HFFc6 (cell line): Measurements from ENCODE around the gene CNTLN. TPM values are rescaled to one million over a fixed set of nuclear protein-coding genes. Genes with fewer than 3 reads are reported as not detected.

ENCODE experiments used
- DNase-seq: peaks from one replicate; pipeline ENCODE4 v3.0.0-alpha.2; 2018
- H3K27ac Mint-ChIP-seq: 2 replicates; pipeline ENCODE4 v1.8.0; 2020; ENCODE audit warnings: mild to moderate bottlenecking, mixed read lengths
- H3K27me3 Mint-ChIP-seq: 2 replicates; pipeline ENCODE4 v1.8.0; 2021; ENCODE audit warnings: mild to moderate bottlenecking, moderate library complexity, mixed read lengths; ENCODE audit not compliant: insufficient read depth
- H3K36me3 Mint-ChIP-seq: 2 replicates; pipeline ENCODE4 v1.8.0; 2021; ENCODE audit warnings: low read depth, mixed read lengths
- H3K4me1 Mint-ChIP-seq: 2 replicates; pipeline ENCODE4 v1.8.0; 2020; ENCODE audit warnings: low read depth, mixed read lengths
- H3K4me3 Mint-ChIP-seq: 2 replicates; pipeline ENCODE4 v1.8.0; 2020; ENCODE audit warnings: mild to moderate bottlenecking, moderate library complexity, mixed read lengths
- H3K9me3 Mint-ChIP-seq: 2 replicates; pipeline ENCODE4 v1.8.0; 2020; ENCODE audit warnings: mild to moderate bottlenecking, mixed read lengths
- CTCF ChIP-seq: fragments of 200-600 bp; sonication (generic); IDR thresholded peaks from 2 replicates; pipeline ENCODE4 v1.5.0; 2021; ENCODE audit warnings: antibody characterized with exemption, mild to moderate bottlenecking
- total RNA-seq, 6 experiments: library from RNA; stranded (reverse); fragmentation: NEBNext Ultra II Directional; extraction: Animal tissue kit (Norgen Biotek cat#: 25700); gene quantifications; 2 replicates in 1 of 6; 3 replicates in 5 of 6; pipeline ENCODE4 v1.2.3, GENCODE V29; 2021

Gene CNTLN
- total RNA-seq, 6 experiments from 2014 or later = 4.9 to 9.0 (median 8.6) TPM

- Mint-ChIP-seq H3K4me3 (no peak overlapping the region), H3K4me1 (no peaks in the 10 kb centered on the region), H3K36me3 (no peaks in the 10 kb centered on the region), H3K9me3 (no peaks in the 10 kb centered on the region), H3K27me3 (no peaks in the 10 kb centered on the region), H3K27ac (no peak overlapping the region)
- no peak for TF ChIP-seq CTCF
- DNase-seq = peak; percentile 32
These were observed 337.3 kb downstream of the CNTLN start for GRCh38 chr9:17472126-17472525.

- TF ChIP-seq CTCF = no peak
- Mint-ChIP-seq H3K9me3 (no peaks in the 10 kb centered on the region), H3K27ac (no peak overlapping the region), H3K36me3 (no peaks in the 10 kb centered on the region), H3K4me1 (no peaks in the 10 kb centered on the region), H3K4me3 (no peak overlapping the region), H3K27me3 (no peaks in the 10 kb centered on the region)
- no peak for DNase-seq
These were observed 341.6 kb downstream of the CNTLN start for GRCh38 chr9:17476401-17476800.

GRCh38 chr9:17477816-17478215 lies 343.0 kb downstream of the CNTLN start:
- no peaks in the 10 kb centered on the region for H3K4me1 Mint-ChIP-seq
- H3K4me3 Mint-ChIP-seq = no peak overlapping the region
- no peak for DNase-seq
- no peaks in the 10 kb centered on the region for H3K36me3 Mint-ChIP-seq
- no peak for TF ChIP-seq CTCF
- no peaks in the 10 kb centered on the region for H3K9me3 Mint-ChIP-seq
- no peaks in the 10 kb centered on the region for H3K27me3 Mint-ChIP-seq
- no peak overlapping the region for H3K27ac Mint-ChIP-seq

- no peak overlapping the region for H3K27ac Mint-ChIP-seq
- H3K9me3 Mint-ChIP-seq = no peaks in the 10 kb centered on the region
- no peak for TF ChIP-seq CTCF
- no peak for DNase-seq
- no peaks in the 10 kb centered on the region for H3K36me3 Mint-ChIP-seq
- no peaks in the 10 kb centered on the region for H3K4me1 Mint-ChIP-seq
- no peaks in the 10 kb centered on the region for H3K27me3 Mint-ChIP-seq
- no peak overlapping the region for H3K4me3 Mint-ChIP-seq
These were observed 346.1 kb downstream of the CNTLN start for GRCh38 chr9:17480966-17481365.

GRCh38 chr9:17481565-17481964 lies 346.7 kb downstream of the CNTLN start:
- Mint-ChIP-seq H3K4me3 (no peak overlapping the region), H3K27ac (no peak overlapping the region), H3K36me3 (no peaks in the 10 kb centered on the region), H3K9me3 (no peaks in the 10 kb centered on the region), H3K4me1 (no peaks in the 10 kb centered on the region), H3K27me3 (no peaks in the 10 kb centered on the region)
- DNase-seq = no peak
- no peak for TF ChIP-seq CTCF

GRCh38 chr9:17484906-17485305 lies 350.1 kb downstream of the CNTLN start:
- no peaks in the 10 kb centered on the region for H3K4me1 Mint-ChIP-seq
- H3K27ac Mint-ChIP-seq = no peak overlapping the region
- H3K4me3 Mint-ChIP-seq = no peak overlapping the region
- no peaks in the 10 kb centered on the region for H3K27me3 Mint-ChIP-seq
- no peak for TF ChIP-seq CTCF
- no peak for DNase-seq
- no peaks in the 10 kb centered on the region for H3K36me3 Mint-ChIP-seq
- no peaks in the 10 kb centered on the region for H3K9me3 Mint-ChIP-seq
